ENCODE measurements around the gene LAMC1. TPM values are rescaled to one million over a fixed set of nuclear protein-coding genes. Genes with fewer than 3 reads are reported as not detected.

The LAMC1 gene
- polyA plus RNA-seq (ENCODE audit: insufficient read length in 3 of 3), result 100 to 1,000 TPM; 286 to 314 (median 310) TPM
- long read RNA-seq, donor 1, full-length matches to known transcripts, result 1 of 57 reads
- long read RNA-seq, donor 1, partial matches to known transcripts, result 56 of 57 reads
- long read RNA-seq, donor 1, other reads (novel, unspliced or antisense), result 0 of 57 reads
- long read RNA-seq, donor 2, partial matches to known transcripts, result 27 of 27 reads
- long read RNA-seq, donor 2, other reads (novel, unspliced or antisense), result 0 of 27 reads
- long read RNA-seq, donor 3, full-length matches to known transcripts, result 11 of 69 reads
- long read RNA-seq, donor 3, partial matches to known transcripts, result 58 of 69 reads
- long read RNA-seq, donor 3, other reads (novel, unspliced or antisense), result 0 of 69 reads
- long read RNA-seq, donor 4, full-length matches to known transcripts, result 6 of 62 reads
- long read RNA-seq, donor 4, partial matches to known transcripts, result 56 of 62 reads
- long read RNA-seq, donor 4, other reads (novel, unspliced or antisense), result 0 of 62 reads
- long read RNA-seq, donor 5, result 0 reads
- long read RNA-seq, donor 6, partial matches to known transcripts, result 33 of 33 reads
- long read RNA-seq, donor 6, other reads (novel, unspliced or antisense), result 0 of 33 reads
- long read RNA-seq, donor 7, full-length matches to known transcripts, result 3 of 53 reads
- long read RNA-seq, donor 7, partial matches to known transcripts, result 50 of 53 reads
- long read RNA-seq, donor 7, other reads (novel, unspliced or antisense), result 0 of 53 reads
- long read RNA-seq, donor 8, full-length matches to known transcripts, result 8 of 67 reads
- long read RNA-seq, donor 8, partial matches to known transcripts, result 59 of 67 reads
- long read RNA-seq, donor 8, other reads (novel, unspliced or antisense), result 0 of 67 reads
- long read RNA-seq, donor 9, full-length matches to known transcripts, result 4 of 80 reads
- long read RNA-seq, donor 9, partial matches to known transcripts, result 76 of 80 reads
- long read RNA-seq, donor 9, other reads (novel, unspliced or antisense), result 0 of 80 reads
- long read RNA-seq, donor 10, full-length matches to known transcripts, result 5 of 41 reads
- long read RNA-seq, donor 10, partial matches to known transcripts, result 36 of 41 reads
- long read RNA-seq, donor 10, other reads (novel, unspliced or antisense), result 0 of 41 reads
- long read RNA-seq, donor 11, full-length matches to known transcripts, result 5 of 23 reads
- long read RNA-seq, donor 11, partial matches to known transcripts, result 18 of 23 reads
- long read RNA-seq, donor 11, other reads (novel, unspliced or antisense), result 0 of 23 reads
- long read RNA-seq, donor 12, full-length matches to known transcripts, result 1 of 24 reads
- long read RNA-seq, donor 12, partial matches to known transcripts, result 23 of 24 reads
- long read RNA-seq, donor 12, other reads (novel, unspliced or antisense), result 0 of 24 reads
- long read RNA-seq, donor 13, full-length matches to known transcripts, result 3 of 127 reads
- long read RNA-seq, donor 13, partial matches to known transcripts, result 124 of 127 reads
- long read RNA-seq, donor 13, other reads (novel, unspliced or antisense), result 0 of 127 reads
- long read RNA-seq, donor 14, full-length matches to known transcripts, result 4 of 14 reads
- long read RNA-seq, donor 14, partial matches to known transcripts, result 10 of 14 reads
- long read RNA-seq, donor 14, other reads (novel, unspliced or antisense), result 0 of 14 reads
- long read RNA-seq, donor 15, full-length matches to known transcripts, result 4 of 9 reads
- long read RNA-seq, donor 15, partial matches to known transcripts, result 5 of 9 reads
- long read RNA-seq, donor 15, other reads (novel, unspliced or antisense), result 0 of 9 reads
- long read RNA-seq, donor 16, full-length matches to known transcripts, result 24 of 89 reads
- long read RNA-seq, donor 16, partial matches to known transcripts, result 65 of 89 reads
- long read RNA-seq, donor 16, other reads (novel, unspliced or antisense), result 0 of 89 reads

GRCh38 chr1:183023146-183023600, at the start of gene LAMC1:
TSS of gene LAMC1 (plus strand) at chr1:183023420. CDS start at chr1:183023717, 297 bp downstream.
- DNase-seq (ENCODE audit: extremely low read depth in 1 of 11, low read depth in 9 of 11, low spot score in 4 of 11), result peak in 10 of 11 donors; percentile 61 to 88 (median 78)

GRCh38 chr1:182974506-182975191, 48.6 kb upstream of the LAMC1 start:
- DNase-seq (ENCODE audit: extremely low read depth in 1 of 11, low read depth in 9 of 11, low spot score in 4 of 11), result no peak

GRCh38 chr1:182977480-182977879, 45.7 kb upstream of the LAMC1 start:
- DNase-seq (ENCODE audit: extremely low read depth in 1 of 11, low read depth in 9 of 11, low spot score in 4 of 11), result no peak

GRCh38 chr1:182978151-182978853, 44.9 kb upstream of the LAMC1 start:
- no peak for DNase-seq (ENCODE audit: extremely low read depth in 1 of 11, low read depth in 9 of 11, low spot score in 4 of 11)

- DNase-seq (ENCODE audit: extremely low read depth in 1 of 11, low read depth in 9 of 11, low spot score in 4 of 11), result no peak
These were observed 39.1 kb upstream of the LAMC1 start for GRCh38 chr1:182984138-182984537.

GRCh38 chr1:182984621-182985020, 38.6 kb upstream of the LAMC1 start:
- no peak for DNase-seq (ENCODE audit: extremely low read depth in 1 of 11, low read depth in 9 of 11, low spot score in 4 of 11)

GRCh38 chr1:182985876-182986275, 37.3 kb upstream of the LAMC1 start:
- no peak for DNase-seq (ENCODE audit: extremely low read depth in 1 of 11, low read depth in 9 of 11, low spot score in 4 of 11)

- no peak for DNase-seq (ENCODE audit: extremely low read depth in 1 of 11, low read depth in 9 of 11, low spot score in 4 of 11)
These were observed 32.6 kb upstream of the LAMC1 start for GRCh38 chr1:182990413-182991144.

GRCh38 chr1:182993746-182994145, 29.5 kb upstream of the LAMC1 start:
- DNase-seq (ENCODE audit: extremely low read depth in 1 of 11, low read depth in 9 of 11, low spot score in 4 of 11), result no peak

- no peak for DNase-seq (ENCODE audit: extremely low read depth in 1 of 11, low read depth in 9 of 11, low spot score in 4 of 11)
These were observed 27.3 kb upstream of the LAMC1 start for GRCh38 chr1:182995894-182996293.

GRCh38 chr1:182996816-182997215, 26.4 kb upstream of the LAMC1 start:
- no peak for DNase-seq (ENCODE audit: extremely low read depth in 1 of 11, low read depth in 9 of 11, low spot score in 4 of 11)

- no peak for DNase-seq (ENCODE audit: extremely low read depth in 1 of 11, low read depth in 9 of 11, low spot score in 4 of 11)
These were observed 24.7 kb upstream of the LAMC1 start for GRCh38 chr1:182998482-182998881.

- DNase-seq (ENCODE audit: extremely low read depth in 1 of 11, low read depth in 9 of 11, low spot score in 4 of 11), result no peak
These were observed 22.9 kb upstream of the LAMC1 start for GRCh38 chr1:183000167-183000962.

- no peak for DNase-seq (ENCODE audit: extremely low read depth in 1 of 11, low read depth in 9 of 11, low spot score in 4 of 11)
These were observed 21.0 kb upstream of the LAMC1 start for GRCh38 chr1:183002267-183002666.

- DNase-seq (ENCODE audit: extremely low read depth in 1 of 11, low read depth in 9 of 11, low spot score in 4 of 11), result no peak
These were observed 20.4 kb upstream of the LAMC1 start for GRCh38 chr1:183002797-183003196.
